K562 (cell line): Measurements from ENCODE around the gene CIB1. TPM values are rescaled to one million over a fixed set of nuclear protein-coding genes. Genes with fewer than 3 reads are reported as not detected.

Source experiments
- ELF1 ChIP-seq: fragments of 200-800 bp; sonication (Bioruptor generic); IDR thresholded peaks from 2 replicates; pipeline ENCODE4 v1.6.1; 2016; ENCODE audit warnings: missing genetic modification characterization, missing compliant biosample characterization
- ETS2 ChIP-seq: IDR thresholded peaks from 2 replicates; pipeline ENCODE4 v1.6.1; 2016; ENCODE audit warnings: borderline replicate concordance, missing genetic modification characterization, mild to moderate bottlenecking, moderate library complexity, missing compliant biosample characterization; ENCODE audit not compliant: poor library complexity, severe bottlenecking
- FOSL1 ChIP-seq: fragments of 200-800 bp; sonication (Bioruptor generic); conservative IDR thresholded peaks from 2 replicates; pipeline ENCODE4 v1.6.1; 2016; ENCODE audit warnings: missing genetic modification characterization, missing compliant biosample characterization
- GABPA ChIP-seq: fragments of 200-800 bp; sonication (Bioruptor generic); conservative IDR thresholded peaks from 2 replicates; pipeline ENCODE4 v1.6.1; 2016; ENCODE audit warnings: low read depth, missing genetic modification characterization, missing compliant biosample characterization
- HNRNPK ChIP-seq: fragments of 200-400 bp; formaldehyde crosslinking; IDR thresholded peaks from one replicate; pipeline ENCODE4 v1.6.1; 2018; ENCODE audit warnings: mild to moderate bottlenecking, low read depth, low read length; ENCODE audit not compliant: poor library complexity, severe bottlenecking
- JUN ChIP-seq, 2 experiments: sonication (generic) in 1 of 2; formaldehyde crosslinking in 1 of 2; IDR thresholded peaks; 2 replicates each; pipeline versions ENCODE4 v1.6.1 to v1.8.0; 2012 to 2022; ENCODE audit warnings: borderline replicate concordance in 2 of 2, mild to moderate bottlenecking in 2 of 2, improper control_type of control experiment in 1 of 2, low read depth in 1 of 2, low read length in 1 of 2, missing genetic modification reagents in 1 of 2
- NRF1 ChIP-seq, 2 experiments: fragments of 450-650 bp; IDR thresholded peaks in 1 of 2; conservative IDR thresholded peaks in 1 of 2; 2 replicates each; pipeline ENCODE4 v1.6.1; 2014; ENCODE audit warnings: mild to moderate bottlenecking in 2 of 2
- RBFOX2 ChIP-seq: fragments of 200-400 bp; formaldehyde crosslinking; IDR thresholded peaks from 2 replicates; pipeline ENCODE4 v1.6.1; 2017; ENCODE audit warnings: low read depth, mild to moderate bottlenecking, low read length, moderate library complexity
- SNRNP70 ChIP-seq: fragments of 200-400 bp; formaldehyde crosslinking; optimal IDR thresholded peaks from 2 replicates; pipeline ENCODE3; 2017; ENCODE audit warnings: low read depth, low read length
- ZNF143 ChIP-seq: sonication (generic); formaldehyde crosslinking; IDR thresholded peaks from 2 replicates; pipeline ENCODE4 v1.9.0; 2022; ENCODE audit warnings: mild to moderate bottlenecking, missing genetic modification reagents
- ZNF197 ChIP-seq: fragments of 200-800 bp; sonication (Bioruptor generic); IDR thresholded peaks from 2 replicates; pipeline ENCODE4 v1.6.1; 2016; ENCODE audit warnings: low read depth, missing genetic modification characterization, missing compliant biosample characterization
- ZNF436 ChIP-seq: fragments of 250-450, 450-650 bp; sonication (Bioruptor Pico); formaldehyde crosslinking; IDR thresholded peaks from 2 replicates; pipeline ENCODE4 v1.7.0; 2020; ENCODE audit warnings: mild to moderate bottlenecking
- ZNF57 ChIP-seq: fragments of 450-650 bp; formaldehyde crosslinking; IDR thresholded peaks from 2 replicates; pipeline ENCODE4 v1.4.0; 2020; ENCODE audit warnings: mild to moderate bottlenecking, moderate library complexity
- ZNF583 ChIP-seq: fragments of 250-450 bp; sonication (Bioruptor Pico); IDR thresholded peaks from 2 replicates; pipeline ENCODE4 v1.4.0; 2020
- ZZZ3 ChIP-seq: fragments of 450-650 bp; IDR thresholded peaks from 2 replicates; pipeline ENCODE4 v1.6.1; 2016; ENCODE audit warnings: antibody characterized with exemption, mild to moderate bottlenecking, moderate library complexity
- polyA plus RNA-seq, 8 experiments: library from polyadenylated mRNA; depleted of rRNA in 4 of 8; stranded (reverse) in 5 of 8; unstranded in 3 of 8; fragments of >200 nt; fragmentation: Nextera tagmentation in 2 of 8; fragmentation: Illumina TruSeq in 1 of 8; extraction: Ambion mirVana in 2 of 8; extraction: Trizol in 1 of 8; gene quantifications; 2 replicates each; pipeline versions ENCODE4 v1.2.1 to v1.2.3, GENCODE V29; 2011 to 2014; ENCODE audit warnings: inconsistent platforms in 1 of 8, missing spikeins in 1 of 8
- total RNA-seq, 7 experiments: library from RNA; depleted of rRNA in 6 of 7; stranded (reverse); fragments of >200 nt in 6 of 7; fragmentation: Illumina TruSeq in 2 of 7; extraction: Trizol in 2 of 7; gene quantifications; 2 replicates each; pipeline versions ENCODE4 v1.2.1 to v1.2.3, GENCODE V29; 2011 to 2021; ENCODE audit warnings: low replicate concordance in 1 of 7
- TF ChIP-seq, protein P1 (sequence below): fragments of 450-650 bp; IDR thresholded peaks from 2 replicates; pipeline ENCODE4 v1.6.1; 2018; ENCODE audit not compliant: partially characterized antibody
- TF ChIP-seq, protein P2 (sequence below), 3 experiments: IDR thresholded peaks in 2 of 3; conservative IDR thresholded peaks in 1 of 3; 2 replicates each; pipeline ENCODE4 v1.5.1; 2011 to 2012; ENCODE audit warnings: low read length in 3 of 3, mild to moderate bottlenecking in 3 of 3, control low read depth in 2 of 3, improper control_type of control experiment in 1 of 3, inconsistent platforms in 1 of 3, low read depth in 1 of 3, mixed read lengths in 1 of 3, moderate library complexity in 1 of 3; ENCODE audit not compliant: insufficient read depth in 2 of 3
- TF ChIP-seq, protein P3 (sequence below): fragments of 250-450 bp; sonication (Bioruptor Pico); IDR thresholded peaks from 2 replicates; pipeline ENCODE4 v1.8.0; 2022; ENCODE audit warnings: moderate library complexity, mild to moderate bottlenecking, inconsistent platforms

The CIB1 gene
- total and polyA plus RNA-seq, 9 of the 15 experiments (the other 6 are each of a cell fraction or from before 2014, with no cell fraction given) = 14.9 to 136 (median 64.5) TPM

DNA sequence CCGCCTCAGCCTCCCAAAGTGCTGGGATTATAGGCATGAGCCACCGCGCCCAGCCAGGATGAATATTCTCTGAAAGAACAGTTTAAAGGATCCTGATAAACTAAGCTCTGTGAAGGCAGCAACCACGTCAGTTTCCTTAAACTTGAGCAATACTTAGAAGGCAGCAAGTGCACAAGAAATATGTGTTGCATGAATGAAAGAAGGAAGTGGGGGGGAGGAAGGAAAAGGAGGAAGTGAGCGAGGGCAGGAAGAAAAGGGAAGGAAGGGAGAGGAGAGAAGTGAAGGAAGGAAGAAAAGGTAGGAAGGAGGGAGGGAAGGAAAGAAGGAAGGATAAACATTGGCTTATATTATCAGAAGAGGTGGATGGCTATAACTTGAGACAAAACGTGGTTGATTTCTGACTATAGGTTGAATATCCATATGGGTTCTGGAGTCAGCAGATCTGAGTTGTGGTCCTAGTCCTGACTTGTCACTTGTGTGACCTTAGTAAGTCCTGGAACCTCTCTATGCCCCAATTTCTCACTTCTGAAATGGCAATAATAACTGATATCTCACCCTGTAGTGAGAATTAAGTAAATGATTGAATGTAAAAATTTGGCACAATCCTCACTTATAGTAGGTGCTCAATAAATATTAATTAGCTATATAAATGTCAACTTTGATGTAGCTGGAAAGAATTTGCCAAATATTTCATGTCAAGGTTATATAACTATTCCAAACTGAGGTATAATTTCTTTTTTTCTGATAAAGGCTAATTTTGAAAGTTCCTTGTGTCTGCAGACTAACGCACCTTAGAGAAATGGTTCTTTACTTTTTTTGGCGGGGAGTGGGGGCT, 44.6 kb downstream of the CIB1 start (continued):
- TF ChIP-seq NRF1 (conservative IDR thresholded peaks at IDR 0.05 in 1 of 2, IDR thresholded peaks at IDR 0.05 in 1 of 2) (no peak), RBFOX2 (no peak), ZNF197 (CRISPR knock-in tag) (no peak), ELF1 (tag) (peak; percentile 49; the same call in 1 of the 2 replicates), FOSL1 (tag) (no peak), ETS2 (tag) (no peak), ZZZ3 (no peak), ZNF57 (no peak), ZNF583 (CRISPR knock-in tag) (no peak), ZNF436 (no peak), HNRNPK (no peak), ZNF143 (CRISPR knock-in tag) (no peak), GABPA (tag) (no peak), JUN (IDR thresholded peaks at IDR 0.05; ENCODE audit: borderline replicate concordance, low read depth, low read length) (no peak), JUN (CRISPR knock-in tag; IDR thresholded peaks at IDR 0.05; ENCODE audit: borderline replicate concordance) (no peak), SNRNP70 (no peak)
- TF ChIP-seq, protein P1, sequence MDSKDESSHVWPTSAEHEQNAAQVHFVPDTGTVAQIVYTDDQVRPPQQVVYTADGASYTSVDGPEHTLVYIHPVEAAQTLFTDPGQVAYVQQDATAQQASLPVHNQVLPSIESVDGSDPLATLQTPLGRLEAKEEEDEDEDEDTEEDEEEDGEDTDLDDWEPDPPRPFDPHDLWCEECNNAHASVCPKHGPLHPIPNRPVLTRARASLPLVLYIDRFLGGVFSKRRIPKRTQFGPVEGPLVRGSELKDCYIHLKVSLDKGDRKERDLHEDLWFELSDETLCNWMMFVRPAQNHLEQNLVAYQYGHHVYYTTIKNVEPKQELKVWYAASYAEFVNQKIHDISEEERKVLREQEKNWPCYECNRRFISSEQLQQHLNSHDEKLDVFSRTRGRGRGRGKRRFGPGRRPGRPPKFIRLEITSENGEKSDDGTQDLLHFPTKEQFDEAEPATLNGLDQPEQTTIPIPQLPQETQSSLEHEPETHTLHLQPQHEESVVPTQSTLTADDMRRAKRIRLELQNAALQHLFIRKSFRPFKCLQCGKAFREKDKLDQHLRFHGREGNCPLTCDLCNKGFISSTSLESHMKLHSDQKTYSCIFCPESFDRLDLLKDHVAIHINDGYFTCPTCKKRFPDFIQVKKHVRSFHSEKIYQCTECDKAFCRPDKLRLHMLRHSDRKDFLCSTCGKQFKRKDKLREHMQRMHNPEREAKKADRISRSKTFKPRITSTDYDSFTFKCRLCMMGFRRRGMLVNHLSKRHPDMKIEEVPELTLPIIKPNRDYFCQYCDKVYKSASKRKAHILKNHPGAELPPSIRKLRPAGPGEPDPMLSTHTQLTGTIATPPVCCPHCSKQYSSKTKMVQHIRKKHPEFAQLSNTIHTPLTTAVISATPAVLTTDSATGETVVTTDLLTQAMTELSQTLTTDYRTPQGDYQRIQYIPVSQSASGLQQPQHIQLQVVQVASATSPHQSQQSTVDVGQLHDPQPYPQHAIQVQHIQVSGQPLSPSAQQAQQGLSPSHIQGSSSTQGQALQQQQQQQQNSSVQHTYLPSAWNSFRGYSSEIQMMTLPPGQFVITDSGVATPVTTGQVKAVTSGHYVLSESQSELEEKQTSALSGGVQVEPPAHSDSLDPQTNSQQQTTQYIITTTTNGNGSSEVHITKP = no peak
- TF ChIP-seq, protein P2, sequence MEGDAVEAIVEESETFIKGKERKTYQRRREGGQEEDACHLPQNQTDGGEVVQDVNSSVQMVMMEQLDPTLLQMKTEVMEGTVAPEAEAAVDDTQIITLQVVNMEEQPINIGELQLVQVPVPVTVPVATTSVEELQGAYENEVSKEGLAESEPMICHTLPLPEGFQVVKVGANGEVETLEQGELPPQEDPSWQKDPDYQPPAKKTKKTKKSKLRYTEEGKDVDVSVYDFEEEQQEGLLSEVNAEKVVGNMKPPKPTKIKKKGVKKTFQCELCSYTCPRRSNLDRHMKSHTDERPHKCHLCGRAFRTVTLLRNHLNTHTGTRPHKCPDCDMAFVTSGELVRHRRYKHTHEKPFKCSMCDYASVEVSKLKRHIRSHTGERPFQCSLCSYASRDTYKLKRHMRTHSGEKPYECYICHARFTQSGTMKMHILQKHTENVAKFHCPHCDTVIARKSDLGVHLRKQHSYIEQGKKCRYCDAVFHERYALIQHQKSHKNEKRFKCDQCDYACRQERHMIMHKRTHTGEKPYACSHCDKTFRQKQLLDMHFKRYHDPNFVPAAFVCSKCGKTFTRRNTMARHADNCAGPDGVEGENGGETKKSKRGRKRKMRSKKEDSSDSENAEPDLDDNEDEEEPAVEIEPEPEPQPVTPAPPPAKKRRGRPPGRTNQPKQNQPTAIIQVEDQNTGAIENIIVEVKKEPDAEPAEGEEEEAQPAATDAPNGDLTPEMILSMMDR (IDR thresholded peaks at IDR 0.05 in 2 of 3, conservative IDR thresholded peaks at IDR 0.05 in 1 of 3; ENCODE audit: insufficient read depth in 2 of 3, low read depth in 1 of 3, low read length in 3 of 3) = no peak
- TF ChIP-seq, protein P3, sequence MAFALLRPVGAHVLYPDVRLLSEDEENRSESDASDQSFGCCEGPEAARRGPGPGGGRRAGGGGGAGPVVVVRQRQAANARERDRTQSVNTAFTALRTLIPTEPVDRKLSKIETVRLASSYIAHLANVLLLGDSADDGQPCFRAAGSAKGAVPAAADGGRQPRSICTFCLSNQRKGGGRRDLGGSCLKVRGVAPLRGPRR (CRISPR knock-in tag) = no peak
